OCI-LY3 (cell line): ENCODE results near the gene CFAP73.

Experiments used
- H2AFZ ChIP-seq: fragments of 200-600, 300-600 bp; shearing (Covaris generic); 2 replicates; pipeline ENCODE4 v1.6.0; 2014; ENCODE audit warnings: antibody characterized with exemption, low read depth, low read length
- H3K27ac ChIP-seq: fragments of 200-600, 300-600 bp; sonication (generic); 2 replicates; pipeline ENCODE4 v1.5.1; 2014; ENCODE audit warnings: mild to moderate bottlenecking, low read length, moderate library complexity, mixed read lengths
- H3K27me3 ChIP-seq: fragments of 200-600, 300-600 bp; sonication (generic); 2 replicates; pipeline ENCODE4 v1.6.1; 2014; ENCODE audit warnings: low read depth, low read length, mixed read lengths
- H3K36me3 ChIP-seq: fragments of 200-600, 300-600 bp; sonication (generic); replicated peaks from 2 replicates; pipeline ENCODE3; 2014; ENCODE audit warnings: low read depth, low read length, mixed read lengths
- H3K4me1 ChIP-seq: fragments of 300-600, 200-600 bp; sonication (generic); 2 replicates; pipeline ENCODE4 v1.6.1; 2014; ENCODE audit warnings: low read length, mixed read lengths
- H3K4me2 ChIP-seq: fragments of 200-600, 300-600 bp; sonication (generic); 2 replicates; pipeline ENCODE4 v1.6.1; 2014; ENCODE audit warnings: low read length, mixed read lengths
- H3K4me3 ChIP-seq: fragments of 300-600, 200-600 bp; sonication (generic); 2 replicates; pipeline ENCODE4 v1.5.1; 2014; ENCODE audit warnings: antibody characterized with exemption, mild to moderate bottlenecking, low read length, moderate library complexity
- H3K79me2 ChIP-seq: fragments of 300-600, 200-600 bp; shearing (Covaris generic); 2 replicates; pipeline ENCODE4 v1.6.1; 2014; ENCODE audit warnings: mild to moderate bottlenecking, low read length, mixed read lengths
- H3K9ac ChIP-seq: fragments of 300-600, 200-600 bp; shearing (Covaris generic); 2 replicates; pipeline ENCODE4 v1.6.0; 2014; ENCODE audit warnings: mild to moderate bottlenecking, low read length, moderate library complexity
- H3K9me3 ChIP-seq: fragments of 200-600, 300-600 bp; shearing (Covaris generic); 2 replicates; pipeline ENCODE4 v1.6.1; 2014; ENCODE audit warnings: low read length, mixed read lengths; ENCODE audit not compliant: insufficient read depth
- H4K20me1 ChIP-seq: fragments of 200-600, 300-600 bp; sonication (generic); 2 replicates; pipeline ENCODE4 v1.6.1; 2016; ENCODE audit warnings: low read length, mixed read lengths; ENCODE audit not compliant: insufficient read depth
- CTCF ChIP-seq: fragments of 200-600, 300-600 bp; sonication (generic); IDR thresholded peaks from 2 replicates; pipeline ENCODE4 v1.5.1; 2014; ENCODE audit warnings: antibody characterized with exemption, low read length, low read depth
- EZH2phosphoT487 ChIP-seq: fragments of 200-600 bp; shearing (Covaris generic); IDR thresholded peaks from 2 replicates; pipeline ENCODE4 v1.6.1; 2018; ENCODE audit warnings: antibody characterized with exemption, mixed run types, low read depth

The CFAP73 gene

GRCh38 chr12:113196582-113196981, 47.1 kb downstream of the CFAP73 start:
- Histone ChIP-seq H3K27ac (no peak overlapping the region), H3K9ac (no peak overlapping the region)

GRCh38 chr12:113196990-113197389, 47.5 kb downstream of the CFAP73 start:
- no peak overlapping the region for H2AFZ ChIP-seq
- H3K27ac ChIP-seq = no peak overlapping the region
- no peak for TF ChIP-seq EZH2phosphoT487
- TF ChIP-seq CTCF = peak; percentile 69
- no peaks in the 10 kb centered on the region for H3K27me3 ChIP-seq
- no peak overlapping the region for H3K9ac ChIP-seq
- peaks cover 9% of the 10 kb centered on the region for H3K36me3 ChIP-seq
- H4K20me1 ChIP-seq = no peaks in the 10 kb centered on the region
- no peak overlapping the region for H3K4me2 ChIP-seq
- peaks cover 5% of the 10 kb centered on the region for H3K4me1 ChIP-seq
- no peaks in the 10 kb centered on the region for H3K9me3 ChIP-seq
- H3K79me2 ChIP-seq = no peaks in the 10 kb centered on the region
- H3K4me3 ChIP-seq = no peak overlapping the region

More at GRCh38 chr12:113196582-113196981, 47.1 kb downstream of the CFAP73 start:
- Histone ChIP-seq H2AFZ (no peak overlapping the region), H3K9me3 (no peaks in the 10 kb centered on the region), H3K4me3 (no peak overlapping the region), H4K20me1 (no peaks in the 10 kb centered on the region), H3K27me3 (no peaks in the 10 kb centered on the region), H3K4me1 (peaks cover 5% of the 10 kb centered on the region), H3K36me3 (peaks cover 13% of the 10 kb centered on the region), H3K79me2 (no peaks in the 10 kb centered on the region), H3K4me2 (no peak overlapping the region)
- TF ChIP-seq CTCF = no peak
- no peak for TF ChIP-seq EZH2phosphoT487

- Histone ChIP-seq H3K4me2 (no peak overlapping the region), H3K9ac (no peak overlapping the region)
- TF ChIP-seq EZH2phosphoT487 (no peak), CTCF (no peak)
Observed at GRCh38 chr12:113197518-113198077, 48.1 kb downstream of the CFAP73 start.

GRCh38 chr12:113198296-113198695, 48.8 kb downstream of the CFAP73 start:
- no peak overlapping the region for H2AFZ ChIP-seq
- no peak overlapping the region for H3K9ac ChIP-seq
- H3K4me3 ChIP-seq = no peak overlapping the region
- H3K4me1 ChIP-seq = peaks cover 5% of the 10 kb centered on the region
- H3K79me2 ChIP-seq = no peaks in the 10 kb centered on the region
- no peak overlapping the region for H3K4me2 ChIP-seq
- TF ChIP-seq EZH2phosphoT487 (no peak), CTCF (no peak)
- H3K27ac ChIP-seq = no peak overlapping the region
- no peaks in the 10 kb centered on the region for H4K20me1 ChIP-seq
- H3K36me3 ChIP-seq = no peaks in the 10 kb centered on the region
- no peaks in the 10 kb centered on the region for H3K27me3 ChIP-seq
- H3K9me3 ChIP-seq = no peaks in the 10 kb centered on the region

More at GRCh38 chr12:113197518-113198077, 48.1 kb downstream of the CFAP73 start:
- no peaks in the 10 kb centered on the region for H3K9me3 ChIP-seq
- no peak overlapping the region for H3K27ac ChIP-seq
- H3K36me3 ChIP-seq = peaks cover 4% of the 10 kb centered on the region
- H3K79me2 ChIP-seq = no peaks in the 10 kb centered on the region
- peaks cover 5% of the 10 kb centered on the region for H3K4me1 ChIP-seq
- no peaks in the 10 kb centered on the region for H4K20me1 ChIP-seq
- no peak overlapping the region for H3K4me3 ChIP-seq
- no peak overlapping the region for H2AFZ ChIP-seq
- H3K27me3 ChIP-seq = no peaks in the 10 kb centered on the region
